HTR-8/SVneo (cell line): ENCODE results near the gene ARRB2.

Experiments
- DNase-seq: peaks from one replicate; pipeline ENCODE4 v3.0.0; 2011; ENCODE audit warnings: low spot score, mixed read lengths; ENCODE audit not compliant: insufficient read length
- FAIRE-seq: peaks from 2 replicates; lab custom pipeline; 2011; peaks lifted over from hg19 to GRCh38; lab: Jason Lieb, UNC

Gene ARRB2

DNA sequence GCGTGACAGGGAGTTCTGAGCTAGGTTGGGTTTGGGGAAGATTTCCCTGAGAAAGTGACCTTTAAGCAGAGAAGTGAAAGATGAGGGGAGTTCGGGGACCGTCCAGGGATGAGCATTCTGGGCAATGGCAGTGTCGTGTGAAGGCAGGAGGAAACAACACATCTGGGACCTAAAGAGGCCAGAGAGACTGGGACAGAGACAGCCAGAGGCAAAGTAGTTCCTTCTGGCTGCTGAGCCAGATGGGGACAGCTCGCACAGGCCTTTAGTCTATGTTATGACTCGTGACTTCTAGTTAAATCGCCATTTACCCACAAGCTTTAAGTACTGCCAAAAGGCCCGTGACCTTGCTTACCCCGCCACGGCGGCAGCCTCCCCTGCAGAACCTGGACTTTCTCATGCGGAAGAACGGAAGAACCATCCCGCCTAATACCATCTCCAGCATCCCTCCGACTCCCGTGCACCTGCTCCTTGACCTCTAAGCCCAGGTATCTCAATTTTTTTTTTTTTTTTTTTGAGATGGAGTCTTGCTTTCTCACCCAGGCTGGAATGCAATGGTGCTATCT is 12.3 kb downstream of the ARRB2 start:
- FAIRE-seq: no peak

DNA sequence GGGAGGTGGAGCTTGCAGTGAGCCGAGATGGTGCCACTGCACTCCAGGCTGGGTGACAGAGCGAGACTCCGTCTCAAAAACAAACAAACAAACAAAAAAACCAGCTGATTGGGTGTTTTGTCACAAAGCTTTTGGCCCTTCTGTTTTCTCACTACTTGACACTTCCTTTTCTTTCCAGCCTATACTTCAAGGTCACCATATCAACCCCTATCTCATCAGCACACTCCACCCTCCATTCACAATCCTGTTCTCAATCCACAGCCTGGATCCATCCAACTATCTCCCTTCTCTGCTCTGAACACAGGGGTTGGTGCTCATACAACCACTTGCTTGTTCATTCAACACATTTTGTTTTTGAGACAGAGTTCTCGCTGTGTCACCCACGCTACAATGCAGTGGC is 14.2 kb downstream of the ARRB2 start:
- FAIRE-seq (no peak), DNase-seq (no peak)

More for the DNA sequence above, 12.3 kb downstream of the ARRB2 start:
- no peak for DNase-seq

GRCh38 chr17:4725646-4726310 is 15.3 kb downstream of the ARRB2 start:
- FAIRE-seq (no peak), DNase-seq (no peak)

- FAIRE-seq (no peak), DNase-seq (no peak)
Measured at GRCh38 chr17:4728124-4728523, 17.7 kb downstream of the ARRB2 start.

DNA sequence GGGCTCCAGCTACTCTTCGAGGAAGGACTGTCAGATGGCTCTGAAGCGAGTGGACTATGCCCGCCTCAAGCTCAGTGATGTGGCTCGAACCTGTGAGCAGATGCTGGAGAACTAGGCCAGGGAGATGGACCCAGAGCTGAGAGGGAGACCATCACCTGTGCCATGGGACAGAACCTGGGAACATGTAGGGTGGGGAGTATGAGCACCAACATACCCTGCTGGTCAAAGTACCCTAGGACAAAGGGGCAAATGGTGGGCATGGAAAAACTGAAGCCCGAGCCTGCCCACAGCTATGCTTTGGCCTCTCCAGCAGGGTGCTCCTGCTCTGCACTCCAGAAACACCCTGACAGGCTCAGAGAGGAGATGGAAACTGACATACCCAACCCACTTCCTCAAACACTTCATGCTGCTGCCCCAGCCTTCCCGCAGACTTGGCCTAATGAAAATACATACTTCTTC is 22.7 kb downstream of the ARRB2 start:
- FAIRE-seq (peak; percentile 42), DNase-seq (no peak)

- no peak for FAIRE-seq
- DNase-seq: no peak
Measured at GRCh38 chr17:4734857-4735475, 24.5 kb downstream of the ARRB2 start.

GRCh38 chr17:4735876-4736651 is 25.6 kb downstream of the ARRB2 start:
- no peak for DNase-seq
- FAIRE-seq: peak; percentile 40

GRCh38 chr17:4738136-4739121 is 28.0 kb downstream of the ARRB2 start:
- DNase-seq (no peak), FAIRE-seq (no peak)

DNA sequence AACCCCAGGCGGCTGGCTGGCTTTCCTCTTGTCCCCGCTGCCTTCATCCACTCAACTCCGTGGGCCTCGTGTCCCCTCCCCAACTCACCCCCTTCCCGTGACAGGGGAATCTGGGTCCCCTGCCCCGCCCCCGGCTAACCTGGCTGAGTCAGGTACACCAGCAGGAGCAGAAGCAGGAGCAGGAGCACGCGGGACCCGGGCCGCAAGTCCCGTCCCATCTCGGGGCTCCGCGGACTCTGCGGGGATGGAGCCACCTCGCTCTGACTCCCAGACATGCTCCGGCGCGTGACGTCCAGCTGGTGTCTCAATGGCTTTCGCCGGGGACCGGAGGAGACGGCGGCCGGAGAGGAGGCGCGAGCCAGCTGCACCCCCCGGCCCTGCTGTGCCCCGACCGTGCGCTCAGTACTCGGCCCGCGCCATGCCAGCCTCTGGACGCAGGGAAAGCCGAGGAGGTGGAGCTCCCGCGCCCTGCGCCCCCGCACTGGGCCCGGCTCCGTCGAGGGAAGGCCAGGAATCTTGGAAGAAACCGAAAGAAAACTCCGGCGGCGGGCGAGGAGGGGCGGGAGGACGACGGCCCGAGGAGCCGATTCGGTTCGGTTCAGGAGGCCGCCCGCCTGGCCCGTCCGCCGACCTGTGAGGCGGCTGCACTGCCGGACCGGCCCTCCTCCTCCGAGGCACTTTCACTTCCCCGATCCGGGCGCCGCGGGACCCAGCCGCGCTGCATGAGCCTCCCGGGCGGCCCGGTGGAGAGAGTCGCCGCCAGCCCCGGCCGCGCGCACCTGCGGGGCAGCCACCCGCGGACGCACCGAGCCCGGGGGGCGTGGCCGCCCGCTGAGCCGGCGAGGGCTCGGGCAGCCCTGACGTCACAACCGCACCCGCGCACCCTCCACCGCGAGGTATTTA is 28.9 kb downstream of the ARRB2 start, which contains the start of the genes CXCL16 and ZMYND15:
Gene CXCL16 (minus strand): TSS at position 807 of the 903 bp plus-strand sequence. CDS start 589 bp downstream, at position 218.
Gene ZMYND15 (plus strand): TSS at position 712 of the 903 bp plus-strand sequence. CDS start 716 bp downstream, outside the sequence.
- DNase-seq: peak; percentile 46
- FAIRE-seq: peak; percentile 68

- DNase-seq (no peak), FAIRE-seq (no peak)
Measured at GRCh38 chr17:4740025-4740351, 29.6 kb downstream of the ARRB2 start.

GRCh38 chr17:4740584-4740983 is 30.2 kb downstream of the ARRB2 start:
- no peak for FAIRE-seq

GRCh38 chr17:4741544-4741943 is 31.1 kb downstream of the ARRB2 start:
- FAIRE-seq: no peak
- no peak for DNase-seq

More at GRCh38 chr17:4740584-4740983, 30.2 kb downstream of the ARRB2 start:
- no peak for DNase-seq

DNA sequence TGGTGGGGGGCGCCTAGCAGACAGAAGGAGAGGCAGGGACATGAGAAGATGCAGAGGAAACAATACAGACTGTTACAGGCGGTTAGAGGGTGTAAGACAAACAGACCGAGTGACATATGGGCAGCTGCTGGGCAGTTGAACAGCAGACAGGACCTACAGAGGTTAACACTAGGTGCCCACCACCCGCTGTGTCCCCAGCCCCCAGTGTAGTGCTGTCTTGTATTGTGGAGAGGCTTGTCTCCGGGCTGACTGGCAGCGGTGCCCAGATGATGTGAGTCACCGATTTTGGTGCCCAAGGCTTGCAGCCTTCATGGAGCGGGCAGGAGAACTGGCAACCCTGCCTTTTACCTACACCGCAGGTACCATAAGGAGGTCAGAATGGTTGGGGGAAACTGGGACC is 31.7 kb downstream of the ARRB2 start:
- FAIRE-seq: no peak
- DNase-seq: no peak

DNA sequence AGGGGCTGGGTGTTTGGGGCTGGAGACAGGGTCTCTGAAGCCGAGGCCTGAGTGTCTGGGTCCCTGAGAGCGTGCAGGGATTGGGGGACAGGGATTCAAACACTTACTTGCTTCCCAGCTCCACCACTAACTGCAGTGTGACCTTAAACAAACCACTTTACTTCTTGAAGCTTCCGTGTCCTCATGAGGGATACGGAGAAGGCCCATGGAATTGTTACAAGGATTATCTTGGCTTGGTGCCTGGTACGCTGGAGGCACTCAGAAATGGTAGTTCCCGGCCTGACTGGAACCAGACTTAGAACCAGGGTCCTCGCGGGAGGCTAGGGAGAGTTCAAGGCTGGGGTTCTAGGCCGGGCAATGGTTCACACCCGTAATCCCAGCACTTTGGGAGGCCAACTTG is 32.2 kb downstream of the ARRB2 start:
- DNase-seq: no peak
- FAIRE-seq: no peak

- no peak for FAIRE-seq
- DNase-seq: no peak
Measured at GRCh38 chr17:4743216-4743615, 32.8 kb downstream of the ARRB2 start.

DNA sequence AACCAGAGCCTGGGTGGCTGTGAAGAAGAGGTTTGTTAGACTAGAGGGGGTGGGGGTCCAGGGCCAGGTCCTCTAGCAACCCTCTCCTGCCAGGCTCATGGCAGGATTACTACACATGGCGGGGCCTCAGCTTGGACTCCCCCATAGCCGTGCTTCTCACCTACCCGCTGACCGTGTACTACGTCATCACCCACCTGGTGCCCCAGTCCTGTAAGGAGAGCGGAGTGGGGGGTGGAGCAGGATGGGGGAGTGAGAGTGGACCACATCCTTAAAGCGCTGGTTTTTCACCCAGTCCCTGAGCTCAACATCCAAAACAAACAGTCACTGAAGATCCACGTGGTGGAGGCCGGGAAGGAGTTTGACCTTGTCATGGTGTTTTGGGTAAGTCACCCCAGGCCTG is 33.5 kb downstream of the ARRB2 start:
- no peak for DNase-seq
- FAIRE-seq: no peak

GRCh38 chr17:4744999-4745969 is 34.9 kb downstream of the ARRB2 start:
- DNase-seq: no peak
- FAIRE-seq: no peak
